Right lobe of liver (tissue), 4 donors: ENCODE data around the gene NDUFA8.

ENCODE experiments used
- POLR2A ChIP-seq: fragments of 450-650 bp; IDR thresholded peaks from one replicate; pipeline ENCODE4 v1.6.1; 2017; ENCODE audit warnings: antibody characterized with exemption, mild to moderate bottlenecking
- TF ChIP-seq, protein P1 (sequence below), 4 donors: fragments of 200-600 bp in 3 of 4; fragments of 450-650 bp in 1 of 4; IDR thresholded peaks; one replicate each; pipeline versions ENCODE4 v1.5.1 to v1.8.0; 2016 to 2022; ENCODE audit warnings: antibody characterized with exemption in 4 of 4, mild to moderate bottlenecking in 2 of 4
- donor health status: DM: no; HTN: no; CAD: no.
- donor health status: DM: no; HTN: no; CAD: no.
- donor health status: DM: no; HTN: yes; CAD: no.

DNA sequence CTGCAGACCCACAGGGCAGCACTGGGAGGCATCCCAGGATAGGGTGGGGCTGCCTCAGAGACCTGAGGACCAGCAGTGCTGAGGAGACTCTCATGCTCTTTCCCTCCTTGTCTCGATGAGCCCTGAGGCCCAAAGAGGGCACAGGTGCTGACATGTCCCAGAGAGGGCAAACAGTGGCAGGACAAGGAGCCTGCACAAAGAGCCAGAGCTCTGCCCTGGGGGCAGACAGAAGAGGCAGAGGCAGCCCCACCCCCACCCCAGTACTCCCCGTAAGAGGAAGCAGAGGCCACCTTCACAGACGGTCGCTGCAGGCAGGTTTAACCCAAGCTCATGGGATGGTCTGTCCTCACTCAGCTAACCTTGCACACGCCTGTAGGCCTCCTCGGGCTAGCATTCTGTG lies 37.1 kb downstream of the NDUFA8 start:
- TF ChIP-seq, protein P1, sequence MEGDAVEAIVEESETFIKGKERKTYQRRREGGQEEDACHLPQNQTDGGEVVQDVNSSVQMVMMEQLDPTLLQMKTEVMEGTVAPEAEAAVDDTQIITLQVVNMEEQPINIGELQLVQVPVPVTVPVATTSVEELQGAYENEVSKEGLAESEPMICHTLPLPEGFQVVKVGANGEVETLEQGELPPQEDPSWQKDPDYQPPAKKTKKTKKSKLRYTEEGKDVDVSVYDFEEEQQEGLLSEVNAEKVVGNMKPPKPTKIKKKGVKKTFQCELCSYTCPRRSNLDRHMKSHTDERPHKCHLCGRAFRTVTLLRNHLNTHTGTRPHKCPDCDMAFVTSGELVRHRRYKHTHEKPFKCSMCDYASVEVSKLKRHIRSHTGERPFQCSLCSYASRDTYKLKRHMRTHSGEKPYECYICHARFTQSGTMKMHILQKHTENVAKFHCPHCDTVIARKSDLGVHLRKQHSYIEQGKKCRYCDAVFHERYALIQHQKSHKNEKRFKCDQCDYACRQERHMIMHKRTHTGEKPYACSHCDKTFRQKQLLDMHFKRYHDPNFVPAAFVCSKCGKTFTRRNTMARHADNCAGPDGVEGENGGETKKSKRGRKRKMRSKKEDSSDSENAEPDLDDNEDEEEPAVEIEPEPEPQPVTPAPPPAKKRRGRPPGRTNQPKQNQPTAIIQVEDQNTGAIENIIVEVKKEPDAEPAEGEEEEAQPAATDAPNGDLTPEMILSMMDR (IDR thresholded peaks at IDR 0.05) = no peak
- TF ChIP-seq POLR2A = no peak
